BLaER1 treated with 17β-estradiol and CSF1 and Interleukin-3, amounts not matched to agents 10 nM and 100 nM (cell line): ENCODE measurements around the gene SCYL1.

Experiments
- H3K27ac ChIP-seq, 11 experiments: shearing (Covaris generic); formaldehyde crosslinking; 2 replicates each; pipeline ENCODE4 v1.8.1; 2022
- H3K27me3 ChIP-seq, 11 experiments: shearing (Covaris generic); formaldehyde crosslinking; 2 replicates each; pipeline ENCODE4 v1.8.1; 2022
- H3K36me3 ChIP-seq, 11 experiments: shearing (Covaris generic); formaldehyde crosslinking; 2 replicates each; pipeline ENCODE4 v1.8.1; 2022
- H3K4me1 ChIP-seq, 10 experiments: shearing (Covaris generic); formaldehyde crosslinking; 2 replicates each; pipeline ENCODE4 v1.8.1; 2022
- H3K4me2 ChIP-seq, 11 experiments: shearing (Covaris generic); formaldehyde crosslinking; 2 replicates each; pipeline ENCODE4 v1.8.1; 2022
- H3K4me3 ChIP-seq, 10 experiments: shearing (Covaris generic); formaldehyde crosslinking; 2 replicates each; pipeline ENCODE4 v1.8.1; 2022
- H3K9ac ChIP-seq, 11 experiments: shearing (Covaris generic); formaldehyde crosslinking; 2 replicates each; pipeline ENCODE4 v1.8.1; 2022
- H3K9me3 ChIP-seq, 11 experiments: shearing (Covaris generic); formaldehyde crosslinking; replicated peaks in 1 of 11; 2 replicates each; pipeline ENCODE4 v1.8.1; 2022
- H4K20me1 ChIP-seq, 11 experiments: shearing (Covaris generic); formaldehyde crosslinking; 2 replicates each; pipeline ENCODE4 v1.8.1; 2022
- Cebpa-rat ChIP-seq, 11 experiments: shearing (Covaris generic); IDR thresholded peaks; 2 replicates each; pipeline ENCODE4 v1.8.1; 2022

Gene SCYL1

GRCh38 chr11:65576867-65577755, 52.2 kb downstream of the SCYL1 start:
- Histone ChIP-seq H3K27me3 (no peaks in the 10 kb centered on the region), H3K9ac (peak overlapping the region; percentile 83 to 95 (median 90)), H3K4me1 (peaks cover 47 to 62% (median 53%) of the 10 kb centered on the region in 10 experiments), H3K4me3 (peak overlapping the region; percentile 75 to 97 (median 92)), H3K9me3 (no peaks in the 10 kb centered on the region), H3K4me2 (peak overlapping the region; percentile 93 to 100 (median 99)), H4K20me1 (peaks cover 21 to 71% (median 50%) of the 10 kb centered on the region in 11 experiments; a peak in 21 of 22 replicates), H3K36me3 (peaks cover 30 to 46% (median 42%) of the 10 kb centered on the region in 11 experiments), H3K27ac (peak overlapping the region; percentile 74 to 92 (median 87))
- no peak for TF ChIP-seq Cebpa-rat (IDR thresholded peaks at IDR 0.05)

GRCh38 chr11:65577756-65578109, 52.9 kb downstream of the SCYL1 start:
- Histone ChIP-seq H3K4me3 (peak overlapping the region; percentile 75 to 97 (median 92); a peak in 19 of 20 replicates), H3K4me2 (peak overlapping the region; percentile 93 to 100 (median 99)), H3K27me3 (no peaks in the 10 kb centered on the region), H3K9me3 (no peaks in the 10 kb centered on the region), H4K20me1 (peaks cover 19 to 73% (median 50%) of the 10 kb centered on the region in 11 experiments; a peak in 21 of 22 replicates), H3K27ac (peak overlapping the region; percentile 33 to 92 (median 87); a peak in 21 of 22 replicates), H3K4me1 (peaks cover 48 to 68% (median 54%) of the 10 kb centered on the region in 10 experiments), H3K36me3 (peaks cover 36 to 53% (median 48%) of the 10 kb centered on the region in 11 experiments), H3K9ac (peak overlapping the region; percentile 83 to 95 (median 90))
- TF ChIP-seq Cebpa-rat (IDR thresholded peaks at IDR 0.05) = no peak

GRCh38 chr11:65578134-65578533, 53.3 kb downstream of the SCYL1 start:
- H3K9me3 ChIP-seq = no peaks in the 10 kb centered on the region
- TF ChIP-seq Cebpa-rat (IDR thresholded peaks at IDR 0.05) = no peak
- no peaks in the 10 kb centered on the region for H3K27me3 ChIP-seq
- H3K4me3 ChIP-seq = peak overlapping the region in 9 of 10 experiments; percentile 75 to 97 (median 92); a peak in 17 of 20 replicates
- H3K4me1 ChIP-seq = peaks cover 47 to 71% (median 52%) of the 10 kb centered on the region in 10 experiments
- peak overlapping the region; percentile 33 to 92 (median 87); a peak in 21 of 22 replicates for H3K27ac ChIP-seq
- peak overlapping the region; percentile 83 to 95 (median 90) for H3K9ac ChIP-seq
- H3K4me2 ChIP-seq = peak overlapping the region; percentile 93 to 100 (median 99)
- peaks cover 15 to 73% (median 46%) of the 10 kb centered on the region in 11 experiments; a peak in 21 of 22 replicates for H4K20me1 ChIP-seq
- H3K36me3 ChIP-seq = peaks cover 40 to 57% (median 52%) of the 10 kb centered on the region in 11 experiments

- peak overlapping the region; percentile 83 to 95 (median 90); a peak in 20 of 22 replicates for H3K9ac ChIP-seq
- H3K9me3 ChIP-seq = no peaks in the 10 kb centered on the region
- peak overlapping the region; percentile 93 to 100 (median 99); a peak in 20 of 22 replicates for H3K4me2 ChIP-seq
- H3K4me1 ChIP-seq = peaks cover 42 to 70% (median 47%) of the 10 kb centered on the region in 10 experiments
- peaks cover 10 to 73% (median 41%) of the 10 kb centered on the region in 11 experiments; a peak in 21 of 22 replicates for H4K20me1 ChIP-seq
- H3K27me3 ChIP-seq = no peaks in the 10 kb centered on the region
- peak overlapping the region in 2 of 10 experiments; percentile 93; a peak in 3 of 20 replicates for H3K4me3 ChIP-seq
- peak overlapping the region in 10 of 11 experiments; percentile 74 to 92 (median 87); a peak in 19 of 22 replicates for H3K27ac ChIP-seq
- no peak for TF ChIP-seq Cebpa-rat (IDR thresholded peaks at IDR 0.05)
- peaks cover 45 to 59% (median 56%) of the 10 kb centered on the region in 11 experiments for H3K36me3 ChIP-seq
Observed at GRCh38 chr11:65578667-65579066, 53.8 kb downstream of the SCYL1 start.

GRCh38 chr11:65579291-65579690, 54.4 kb downstream of the SCYL1 start:
- peak overlapping the region in 4 of 11 experiments; percentile 97 to 99 (median 98); a peak in 5 of 22 replicates for H3K4me2 ChIP-seq
- H3K27me3 ChIP-seq = no peaks in the 10 kb centered on the region
- H3K4me1 ChIP-seq = peaks cover 39 to 72% (median 44%) of the 10 kb centered on the region in 10 experiments
- H3K4me3 ChIP-seq = no peak overlapping the region
- peak overlapping the region in 8 of 11 experiments; percentile 13 to 95 (median 91); a peak in 10 of 22 replicates for H3K9ac ChIP-seq
- no peak for TF ChIP-seq Cebpa-rat (IDR thresholded peaks at IDR 0.05)
- H3K9me3 ChIP-seq = no peaks in the 10 kb centered on the region
- H4K20me1 ChIP-seq = peaks cover 7 to 76% (median 37%) of the 10 kb centered on the region in 11 experiments; a peak in 17 of 22 replicates
- H3K27ac ChIP-seq = peak overlapping the region in 2 of 11 experiments; percentile 88 to 91; a peak in 4 of 22 replicates
- H3K36me3 ChIP-seq = peaks cover 52 to 65% (median 61%) of the 10 kb centered on the region in 11 experiments

- no peaks in the 10 kb centered on the region for H3K9me3 ChIP-seq
- no peak overlapping the region for H3K4me2 ChIP-seq
- H3K4me1 ChIP-seq = peaks cover 32 to 71% (median 38%) of the 10 kb centered on the region in 10 experiments
- no peak for TF ChIP-seq Cebpa-rat (IDR thresholded peaks at IDR 0.05)
- peaks cover 60 to 74% (median 69%) of the 10 kb centered on the region in 11 experiments for H3K36me3 ChIP-seq
- H4K20me1 ChIP-seq = peaks cover 7 to 84% (median 31%) of the 10 kb centered on the region in 11 experiments; a peak in 17 of 22 replicates
- H3K27ac ChIP-seq = peak overlapping the region in 5 of 11 experiments; percentile 13 to 41 (median 38); a peak in 7 of 22 replicates
- H3K4me3 ChIP-seq = no peak overlapping the region
- peak overlapping the region in 9 of 11 experiments; percentile 6 to 60 (median 32); a peak in 14 of 22 replicates for H3K9ac ChIP-seq
- no peaks in the 10 kb centered on the region for H3K27me3 ChIP-seq
Observed at GRCh38 chr11:65580031-65580692, 55.3 kb downstream of the SCYL1 start.

- H3K36me3 ChIP-seq = peaks cover 66 to 80% (median 75%) of the 10 kb centered on the region in 11 experiments
- no peaks in the 10 kb centered on the region for H3K27me3 ChIP-seq
- no peaks in the 10 kb centered on the region for H3K9me3 ChIP-seq
- peaks cover 30 to 74% (median 38%) of the 10 kb centered on the region in 10 experiments for H3K4me1 ChIP-seq
- H4K20me1 ChIP-seq = peaks cover 7 to 90% (median 29%) of the 10 kb centered on the region in 11 experiments; a peak in 17 of 22 replicates
- no peak overlapping the region for H3K4me2 ChIP-seq
- peak overlapping the region in 8 of 11 experiments; percentile 11 to 41 (median 28); a peak in 11 of 22 replicates for H3K27ac ChIP-seq
- no peak for TF ChIP-seq Cebpa-rat (IDR thresholded peaks at IDR 0.05)
- H3K4me3 ChIP-seq = no peak overlapping the region
- H3K9ac ChIP-seq = peak overlapping the region; percentile 6 to 60 (median 32); a peak in 14 of 22 replicates
Observed at GRCh38 chr11:65580756-65581155, 55.9 kb downstream of the SCYL1 start.

- H3K27ac ChIP-seq = peak overlapping the region in 7 of 11 experiments; percentile 13 to 44 (median 17); a peak in 9 of 22 replicates
- no peaks in the 10 kb centered on the region for H3K9me3 ChIP-seq
- no peak overlapping the region; a peak in 1 of 22 replicates for H3K4me2 ChIP-seq
- H3K36me3 ChIP-seq = peaks cover 74 to 90% (median 87%) of the 10 kb centered on the region in 11 experiments
- no peak overlapping the region for H3K4me3 ChIP-seq
- peak overlapping the region in 9 of 11 experiments; percentile 30 to 60 (median 44); a peak in 14 of 22 replicates for H3K9ac ChIP-seq
- peaks cover 34 to 85% (median 42%) of the 10 kb centered on the region in 10 experiments for H3K4me1 ChIP-seq
- TF ChIP-seq Cebpa-rat (IDR thresholded peaks at IDR 0.05) = no peak
- H4K20me1 ChIP-seq = peaks cover 7 to 98% (median 26%) of the 10 kb centered on the region in 11 experiments; a peak in 17 of 22 replicates
- no peaks in the 10 kb centered on the region for H3K27me3 ChIP-seq
Observed at GRCh38 chr11:65581928-65582327, 57.0 kb downstream of the SCYL1 start.
